Midbrain (tissue), 1 donor: ENCODE results near the gene AKT1S1.

Experiments used
- DNase-seq: peaks from one replicate; lab custom pipeline; 2025; lab: John Stamatoyannopoulos, UW

The AKT1S1 gene

DNA sequence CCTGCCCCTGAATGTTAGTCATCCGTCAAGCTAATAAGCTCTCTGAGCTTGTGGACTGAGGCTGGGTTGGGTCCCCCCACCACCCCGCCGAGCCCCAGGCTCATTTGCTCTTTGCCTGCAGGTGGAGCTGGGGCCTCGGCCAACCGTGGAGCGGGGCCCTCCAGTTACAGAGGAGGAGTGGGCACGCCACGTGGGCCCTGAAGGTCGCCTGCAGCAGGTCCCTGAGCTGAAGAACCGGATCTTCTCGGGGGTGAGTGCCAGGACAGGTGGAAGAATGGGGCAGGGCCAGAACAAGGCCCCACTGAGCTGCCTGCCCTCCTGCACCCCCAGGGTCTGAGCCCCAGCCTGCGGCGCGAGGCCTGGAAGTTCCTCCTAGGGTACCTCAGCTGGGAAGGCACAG lies 5.5 kb upstream of the AKT1S1 start:
- no peak for DNase-seq

DNA sequence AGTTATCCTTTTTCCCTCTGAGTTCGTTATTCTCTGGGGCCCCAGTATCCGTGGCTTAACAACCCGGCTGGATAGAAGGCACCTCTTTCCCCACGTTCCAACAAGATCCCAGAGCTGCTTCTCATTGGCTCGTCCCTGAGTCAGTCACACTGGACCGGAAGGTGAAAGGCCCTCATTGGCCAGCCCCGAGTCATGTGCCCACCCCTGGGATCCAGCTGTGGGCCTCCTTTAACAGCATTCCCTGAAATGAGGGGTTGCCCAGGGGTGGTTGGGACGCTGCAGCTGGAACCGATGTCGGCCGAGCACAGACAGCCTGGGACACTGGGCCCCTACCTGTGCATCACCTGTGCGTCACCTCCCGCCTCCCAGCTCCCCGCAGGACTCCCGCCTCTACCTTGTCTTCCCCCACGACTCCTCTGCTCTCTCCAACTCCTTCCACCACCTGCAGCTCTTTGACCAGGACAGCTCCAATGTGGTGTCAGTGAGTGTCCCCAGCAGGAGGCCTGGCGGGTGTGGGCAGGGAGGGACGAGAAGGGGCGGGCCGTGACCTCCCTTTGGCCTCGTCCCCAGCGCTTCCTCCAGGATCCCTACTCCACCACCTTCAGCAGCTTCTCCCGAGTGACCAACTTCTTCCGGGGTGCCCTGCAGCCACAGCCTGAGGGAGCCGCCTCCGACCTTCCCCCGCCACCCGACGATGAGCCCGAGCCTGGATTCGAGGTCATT lies 4.7 kb upstream of the AKT1S1 start:
- DNase-seq = no peak

DNA sequence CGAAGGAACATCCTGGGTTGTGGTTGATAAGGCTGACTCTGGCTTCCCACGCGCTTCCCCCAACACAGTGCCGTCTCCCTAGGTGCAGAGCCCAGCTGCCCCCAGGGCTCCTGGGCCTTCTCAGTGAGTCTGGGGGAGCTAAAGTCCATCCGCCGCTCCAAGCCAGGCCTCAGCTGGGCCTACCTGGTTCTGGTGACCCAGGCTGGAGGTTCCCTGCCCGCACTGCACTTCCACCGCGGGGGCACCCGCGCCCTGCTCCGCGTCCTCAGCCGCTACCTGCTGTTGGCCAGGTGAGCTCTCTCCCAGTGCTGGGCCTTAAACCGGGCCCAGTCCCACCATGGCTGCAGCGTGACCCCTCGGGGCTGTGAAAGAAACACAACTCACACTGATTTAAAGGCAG lies 4.0 kb upstream of the AKT1S1 start:
- no peak for DNase-seq

DNA sequence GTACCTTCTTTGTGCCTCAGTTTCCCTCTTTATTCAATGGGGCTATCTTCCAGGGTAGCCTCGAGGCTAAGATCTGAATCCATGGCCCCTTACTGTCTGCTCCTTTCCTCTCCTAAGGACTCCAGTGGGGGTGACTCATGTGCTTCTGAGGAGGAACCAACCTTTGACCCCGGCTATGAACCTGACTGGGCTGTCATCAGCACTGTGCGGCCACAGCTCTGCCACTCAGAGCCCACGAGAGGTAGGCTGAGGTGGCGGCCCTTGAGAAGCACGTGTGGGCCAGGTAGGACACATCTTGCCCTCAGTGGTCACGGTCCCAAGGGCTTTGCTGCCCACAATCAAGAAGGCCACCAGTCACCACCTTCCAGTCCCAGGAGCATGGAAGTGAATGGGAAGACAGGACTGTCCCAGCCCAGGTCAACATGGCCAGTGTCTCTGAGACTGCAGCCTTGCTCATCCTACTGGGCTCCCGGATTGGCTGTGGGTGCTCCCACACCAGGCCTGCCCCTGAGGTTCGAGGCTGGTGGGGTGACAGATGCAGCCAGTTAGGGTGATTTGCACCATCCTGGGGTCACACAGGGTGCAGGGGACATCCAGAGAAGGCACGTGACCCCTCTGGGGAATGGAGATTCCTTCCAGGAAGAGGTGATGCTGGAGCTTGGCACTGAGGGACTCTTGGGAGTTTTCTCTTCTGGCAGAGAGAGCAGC lies 3.2 kb upstream of the AKT1S1 start:
- no peak for DNase-seq

DNA sequence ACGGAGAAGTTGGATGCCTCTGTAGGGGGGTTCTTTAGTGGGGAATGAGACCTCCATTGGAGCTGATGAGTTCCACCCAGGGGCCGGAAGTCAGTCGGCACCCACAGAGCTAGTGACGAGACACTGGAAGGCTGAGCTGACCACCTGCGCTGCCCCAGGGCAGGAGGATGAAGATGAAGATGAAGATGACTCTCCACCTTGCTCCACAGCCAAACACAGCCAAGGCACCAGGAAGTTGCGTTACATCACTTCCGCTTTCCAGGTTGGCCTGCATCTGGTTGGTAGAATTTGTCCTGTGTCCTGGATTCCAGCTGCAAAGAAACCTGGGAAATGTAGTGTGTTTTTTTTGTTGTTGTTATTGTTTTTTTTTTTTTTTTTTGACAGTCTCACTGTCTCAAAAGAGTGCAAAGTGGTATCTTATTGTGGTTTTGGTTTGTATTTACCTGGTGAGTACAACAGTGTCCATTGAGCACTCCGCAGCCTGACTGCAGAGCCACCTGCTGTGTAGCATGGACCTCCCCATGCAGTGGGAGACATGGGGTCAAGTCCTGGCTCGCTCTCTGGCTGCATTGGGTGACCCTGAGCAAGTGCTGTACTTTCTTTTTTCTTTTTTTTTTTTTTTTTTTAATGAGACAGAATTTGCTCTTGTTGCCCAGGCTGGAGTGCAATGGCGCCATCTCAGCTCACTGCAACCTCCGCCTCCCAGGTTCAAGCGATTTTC lies 2.2 kb upstream of the AKT1S1 start:
- no peak for DNase-seq

DNA sequence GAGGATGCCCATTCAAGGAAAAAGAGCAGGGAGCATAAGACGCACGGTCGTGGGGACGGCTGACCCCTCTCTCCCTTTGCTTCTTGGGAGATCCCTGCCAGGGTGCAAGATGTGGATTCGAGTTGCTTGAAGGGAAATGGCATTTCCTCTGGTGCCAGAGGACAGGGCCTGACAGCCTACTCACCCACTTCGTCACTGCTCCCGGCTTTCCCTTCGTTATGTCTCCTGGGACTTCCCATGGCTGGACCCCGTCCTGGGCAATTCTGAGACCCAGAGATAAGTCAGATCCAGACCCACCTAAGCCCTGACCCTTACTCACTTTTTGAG lies 1.6 kb upstream of the AKT1S1 start:
- no peak for DNase-seq

DNA sequence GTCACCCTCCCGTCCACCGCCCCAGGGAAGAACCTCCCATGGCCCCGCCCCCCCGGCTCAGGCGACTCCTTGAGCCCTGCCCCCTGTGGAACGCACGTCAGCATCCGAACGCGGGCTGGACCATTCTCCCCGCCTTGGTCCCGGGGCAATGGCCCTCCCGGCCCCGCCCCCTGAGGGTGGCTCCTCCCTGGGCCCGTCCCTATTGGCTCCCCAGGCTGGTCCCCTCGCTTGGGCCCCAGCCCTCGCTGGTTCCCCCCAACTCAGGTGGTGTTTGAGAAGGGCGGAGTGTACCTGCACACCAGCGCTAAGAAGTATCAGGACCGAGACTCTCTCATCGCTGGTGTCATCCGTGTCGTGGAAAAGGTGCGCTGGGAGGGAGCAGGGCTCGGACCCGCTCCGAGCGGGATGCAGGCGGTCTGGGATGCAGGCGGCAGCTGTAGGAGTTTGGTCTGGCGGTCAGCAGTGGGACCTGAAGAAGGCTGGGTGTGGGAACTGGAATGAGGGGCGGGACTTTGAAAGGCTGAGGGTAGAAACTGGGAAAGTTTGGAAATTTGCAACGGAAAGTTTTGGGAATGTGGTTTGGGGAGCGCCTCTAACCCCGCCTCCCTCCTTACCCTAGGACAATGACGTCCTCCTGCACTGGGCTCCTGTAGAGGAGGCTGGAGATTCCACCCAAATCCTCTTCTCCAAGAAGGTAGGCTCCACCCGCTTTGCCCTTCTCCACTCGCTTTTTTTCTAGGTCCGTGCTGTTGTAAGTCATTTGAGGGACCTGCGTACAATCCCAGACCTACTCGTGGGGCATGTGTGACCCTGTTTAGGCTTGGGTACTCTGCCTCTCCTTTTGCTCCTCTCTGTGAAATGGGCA lies 956 bp upstream of the AKT1S1 start:
- peak; percentile 94 for DNase-seq

DNA sequence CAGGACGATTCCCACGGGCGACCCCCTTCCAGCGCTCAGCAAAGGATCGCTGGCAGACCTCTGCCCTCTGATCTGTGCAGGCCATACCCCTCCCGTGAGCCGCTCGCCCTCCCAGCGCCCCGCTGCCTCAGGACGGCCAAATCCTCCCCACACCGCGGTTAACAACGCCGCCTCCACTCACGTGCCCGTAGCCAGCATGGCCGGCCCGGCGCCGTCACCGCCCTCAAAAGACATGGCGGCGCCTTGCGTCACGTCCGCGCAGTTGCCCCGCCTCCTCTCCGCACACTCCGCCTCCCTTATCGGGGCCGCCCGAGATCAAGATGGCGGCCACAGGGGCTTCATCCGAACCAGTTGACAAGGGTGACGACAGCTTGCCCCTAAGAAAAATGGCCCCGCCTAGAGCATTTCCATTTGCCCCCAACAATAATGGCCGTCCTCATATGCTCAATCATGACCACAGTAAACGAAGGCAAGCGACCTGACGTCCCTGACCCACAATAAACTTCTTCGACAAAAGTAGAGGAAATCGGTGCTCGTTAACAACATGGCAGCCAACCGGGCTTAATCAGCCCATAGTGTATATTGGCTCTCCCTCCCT lies 634 bp downstream of the AKT1S1 start:
- peak; percentile 98 for DNase-seq

DNA sequence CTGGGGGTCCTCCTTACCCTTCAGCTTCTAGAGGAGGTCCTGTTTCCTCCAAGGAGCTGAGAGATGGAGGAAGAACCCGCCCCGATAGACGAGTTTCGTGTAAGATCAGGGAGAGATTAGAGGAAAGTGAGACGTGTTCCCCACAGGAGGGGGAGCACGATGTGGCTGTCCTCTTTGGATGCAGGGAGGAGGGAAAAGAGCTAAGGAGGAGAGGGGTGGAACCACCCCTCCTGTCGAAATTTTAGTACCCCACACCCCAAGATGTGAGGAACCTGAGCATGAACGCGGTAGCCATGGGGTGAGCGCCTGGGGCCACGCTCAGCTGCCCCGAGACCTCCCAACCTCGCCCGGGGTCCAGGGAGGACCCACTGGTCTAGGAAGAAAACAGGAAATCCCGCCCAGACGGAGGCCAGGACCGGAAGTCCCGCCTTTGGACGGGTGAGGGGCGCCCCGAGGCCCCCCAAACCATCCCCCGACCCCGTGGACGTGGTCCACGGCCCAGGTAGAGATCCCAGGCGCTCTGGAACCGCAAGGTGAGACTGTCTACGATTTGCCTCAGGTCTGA lies 1.2 kb downstream of the AKT1S1 start:
- peak; percentile 63 for DNase-seq

DNA sequence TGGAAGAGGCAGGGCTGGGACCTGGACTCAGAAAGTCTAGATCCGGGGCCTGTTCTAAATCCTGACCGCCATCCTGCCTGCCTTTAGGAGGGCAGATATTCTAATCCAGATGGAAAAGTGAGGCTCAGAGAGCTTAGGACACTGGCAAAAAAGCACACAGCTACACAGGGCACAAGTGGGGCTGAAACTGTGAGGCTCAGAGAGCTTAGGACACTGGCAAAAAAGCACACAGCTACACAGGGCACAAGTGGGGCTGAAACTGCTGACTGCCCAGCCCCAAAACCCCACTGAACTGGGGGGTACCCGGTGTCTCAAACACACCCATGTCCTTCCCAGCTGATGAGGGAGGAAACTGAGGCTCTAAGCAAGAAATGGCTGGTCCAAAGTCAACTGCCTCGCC lies 2.0 kb downstream of the AKT1S1 start:
- DNase-seq = no peak

DNA sequence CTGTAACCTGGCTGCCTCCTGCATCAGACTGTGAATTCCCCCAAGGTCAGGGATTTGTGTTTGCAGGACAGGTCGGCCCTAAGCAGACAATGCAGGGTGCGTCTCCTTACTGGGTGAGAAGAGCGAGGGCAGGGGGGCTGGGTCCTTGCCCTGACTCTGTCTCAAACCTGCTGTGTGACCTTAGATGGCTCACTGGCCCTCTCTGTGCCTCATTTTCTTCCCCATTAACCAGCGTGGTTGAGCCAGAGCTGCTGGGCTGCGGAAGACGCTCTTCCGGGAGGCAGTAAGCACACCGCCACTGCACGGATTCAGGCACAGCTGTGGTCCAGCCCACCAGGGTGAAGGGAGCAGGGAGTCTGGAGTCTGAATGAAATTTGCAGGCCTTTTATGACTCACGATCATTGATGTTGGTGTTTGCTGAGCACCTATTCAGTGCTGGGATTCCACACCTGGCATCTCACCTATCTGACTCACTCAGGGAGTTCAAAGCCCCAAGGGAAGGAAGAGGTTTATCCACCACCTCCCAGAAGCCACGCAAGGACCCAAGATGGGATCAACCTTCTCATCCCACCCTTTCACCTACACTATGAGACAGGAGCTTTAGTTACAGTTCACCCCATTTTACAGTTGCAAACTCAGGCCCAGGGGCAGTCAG lies 2.5 kb downstream of the AKT1S1 start:
- no peak for DNase-seq

DNA sequence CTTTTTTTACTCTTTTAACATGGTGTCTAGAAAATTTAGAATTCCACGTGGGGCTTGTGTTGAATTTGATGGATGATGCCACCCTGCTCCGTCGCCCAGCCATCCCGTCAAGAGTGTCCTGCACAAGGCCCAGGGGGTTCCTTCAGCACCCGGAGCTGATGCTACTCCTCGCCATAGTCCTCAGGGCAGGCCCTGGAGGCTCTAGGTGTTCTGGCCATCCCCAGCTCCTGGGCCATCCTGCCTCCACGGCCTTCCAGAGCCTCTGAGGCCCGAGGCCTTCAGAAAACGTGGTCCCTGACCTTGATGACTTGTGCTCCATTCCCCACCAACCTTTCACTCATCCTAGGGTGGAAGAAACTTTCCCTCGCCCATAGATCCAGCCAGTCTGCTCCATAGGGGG lies 3.3 kb downstream of the AKT1S1 start:
- DNase-seq = no peak

DNA sequence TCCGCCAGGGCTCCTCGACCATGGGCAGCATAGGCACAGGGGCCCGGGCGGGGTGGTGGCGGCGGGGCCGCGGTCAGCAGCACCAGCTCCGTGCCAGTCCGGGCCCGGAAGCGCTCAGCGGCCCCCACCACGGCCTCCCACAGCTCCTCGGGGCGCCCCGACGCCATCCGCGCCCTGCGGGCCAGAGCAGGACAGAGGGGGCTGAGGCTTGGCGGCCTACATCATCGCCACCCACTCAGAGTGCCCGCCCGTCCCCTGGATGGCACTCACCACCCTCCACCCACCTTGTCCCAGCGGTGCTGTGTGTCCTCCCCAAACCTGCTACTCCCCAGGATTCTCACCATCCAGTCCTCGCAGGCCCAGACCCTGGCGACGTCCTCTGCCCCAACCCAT lies 4.0 kb downstream of the AKT1S1 start:
- DNase-seq = no peak

DNA sequence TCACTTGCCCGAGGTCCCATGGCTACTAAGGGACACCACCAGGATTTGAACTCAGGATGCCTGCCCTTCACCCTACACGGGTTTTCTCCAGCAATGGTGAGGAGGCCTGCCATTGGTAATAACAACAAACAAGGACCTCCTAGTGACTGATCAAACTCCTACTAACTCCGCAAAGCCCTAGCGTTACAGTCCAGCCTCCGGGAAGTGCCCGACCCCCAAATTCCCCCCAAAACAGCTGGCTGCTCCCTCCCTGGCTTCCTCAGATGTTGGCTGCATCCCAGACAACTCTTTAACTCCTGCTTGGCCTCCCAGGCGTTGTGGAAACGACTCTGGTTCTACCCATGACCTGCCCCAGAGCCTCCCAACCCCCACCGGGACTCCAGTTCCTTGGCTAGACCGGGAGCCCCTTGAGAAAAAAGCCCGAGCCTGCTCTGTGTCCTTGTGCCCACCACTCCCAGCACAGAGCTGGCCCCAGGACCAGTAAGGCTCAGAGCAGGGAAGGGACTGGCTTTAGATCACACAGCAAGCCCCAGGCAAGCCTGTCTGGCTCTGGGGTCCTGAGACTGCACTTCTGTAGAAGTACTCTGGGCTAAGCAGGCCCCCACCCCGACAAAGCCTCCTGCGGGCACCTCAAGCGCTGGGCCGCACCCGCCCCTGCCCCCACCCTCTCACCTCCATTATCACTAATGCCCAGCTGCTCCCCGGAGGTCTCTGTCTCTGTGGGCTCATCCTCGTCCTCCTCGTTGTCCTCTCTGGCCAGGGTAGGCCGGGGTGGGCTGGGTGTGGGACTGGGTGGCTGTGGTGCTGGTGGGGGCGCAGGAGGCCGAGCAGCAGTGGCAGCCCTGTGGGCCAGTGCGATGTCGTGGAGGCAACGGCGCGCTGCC lies 4.7 kb downstream of the AKT1S1 start:
- no peak for DNase-seq

DNA sequence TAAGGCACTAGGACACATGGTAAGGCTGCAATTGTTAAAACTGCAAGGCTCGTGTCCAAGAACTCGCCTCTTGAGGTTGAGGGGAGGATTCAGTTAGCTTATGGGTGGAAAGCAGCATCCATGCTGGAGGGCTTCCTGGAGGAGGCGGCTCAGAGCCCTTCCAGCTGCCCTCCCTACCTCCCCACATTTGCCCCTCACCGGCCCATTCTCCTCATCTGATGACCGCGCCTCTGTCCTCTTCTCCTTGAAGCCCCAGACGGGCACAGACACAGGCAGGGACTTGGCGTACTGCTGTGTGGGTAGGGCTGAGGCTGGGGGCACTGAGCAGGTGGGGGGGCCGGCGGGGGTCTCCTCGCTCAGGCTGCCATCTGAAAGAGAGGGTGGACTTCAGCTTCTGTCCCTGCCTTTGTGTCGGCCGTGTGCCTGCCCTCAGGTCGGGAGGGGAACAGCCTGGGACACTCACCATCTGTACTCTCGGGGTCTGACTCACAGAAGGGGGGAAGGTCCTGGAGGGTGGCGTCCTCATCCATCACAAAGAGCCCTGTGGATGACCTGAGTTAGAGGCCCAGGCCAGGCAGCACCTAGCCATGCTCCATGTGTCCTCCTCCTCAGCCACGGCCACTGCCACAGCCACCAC lies 5.7 kb downstream of the AKT1S1 start:
- DNase-seq = no peak

DNA sequence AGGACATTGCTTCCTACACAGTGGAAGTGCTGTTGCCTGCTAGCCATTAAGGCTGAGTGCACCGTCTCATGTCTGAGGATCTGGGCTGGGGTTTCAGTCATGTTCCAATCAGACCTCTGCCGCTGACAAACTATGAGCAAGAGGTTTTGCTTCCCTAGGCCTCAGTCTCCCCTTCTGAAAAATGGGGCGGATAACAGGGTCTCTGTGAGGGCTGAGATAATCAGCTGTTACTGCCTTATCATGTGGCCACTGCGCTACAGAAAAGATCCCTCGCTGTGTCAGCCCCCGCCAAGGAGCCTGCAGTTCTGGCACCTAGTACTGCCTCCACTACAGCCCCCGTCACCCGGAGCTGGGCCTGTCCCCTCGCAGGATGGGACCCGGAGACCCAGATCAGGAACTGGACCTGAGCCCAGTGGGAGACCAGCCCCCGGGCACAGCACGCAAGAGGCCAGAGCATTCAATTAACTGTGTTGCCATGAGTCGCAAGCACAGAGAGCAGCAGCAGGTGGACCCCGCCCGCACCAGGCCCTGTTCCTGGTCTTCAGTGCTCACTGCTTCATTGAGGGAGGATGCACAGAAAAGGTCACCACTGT lies 6.8 kb downstream of the AKT1S1 start:
- DNase-seq = no peak

DNA sequence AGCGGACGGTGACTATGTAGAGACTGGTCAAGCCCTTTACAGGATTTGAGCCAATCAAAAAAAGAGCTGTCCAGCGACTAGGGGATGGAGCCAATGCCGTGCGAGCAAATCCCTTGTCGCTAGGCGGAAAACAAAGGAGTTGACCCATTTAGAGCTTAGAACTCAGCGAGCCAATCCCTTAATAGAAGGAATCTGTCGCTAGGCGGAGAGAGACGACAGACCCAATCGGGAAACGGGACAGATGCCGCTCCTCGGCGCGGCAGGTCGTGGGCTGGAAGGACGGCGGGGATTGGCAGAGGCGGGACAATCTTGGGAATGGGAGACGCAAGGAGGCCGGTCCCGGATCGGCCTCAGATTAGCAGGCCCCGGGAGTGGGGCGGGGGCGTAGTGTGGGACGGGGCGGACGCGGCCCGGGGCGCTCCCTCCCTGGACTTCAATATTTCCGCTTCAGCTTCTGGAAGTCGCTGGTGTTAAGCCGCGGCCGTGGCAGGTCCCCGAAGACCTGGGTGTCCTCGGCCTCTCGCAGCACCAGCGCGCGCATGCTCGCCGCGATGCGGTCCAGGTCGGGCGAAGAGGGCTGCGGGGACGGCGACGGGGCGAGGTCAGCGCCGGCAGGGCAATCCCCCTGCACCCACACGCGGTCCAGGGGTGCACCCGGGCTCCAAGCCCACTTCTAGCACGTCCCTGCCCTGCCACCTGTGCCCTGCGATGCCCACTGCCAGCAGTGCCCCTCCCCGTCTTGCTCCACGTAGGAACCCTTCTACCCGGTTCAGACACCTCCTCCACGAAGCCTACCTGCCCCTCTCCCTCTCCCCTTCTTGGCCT lies 7.5 kb downstream of the AKT1S1 start:
- peak; percentile 100 for DNase-seq

DNA sequence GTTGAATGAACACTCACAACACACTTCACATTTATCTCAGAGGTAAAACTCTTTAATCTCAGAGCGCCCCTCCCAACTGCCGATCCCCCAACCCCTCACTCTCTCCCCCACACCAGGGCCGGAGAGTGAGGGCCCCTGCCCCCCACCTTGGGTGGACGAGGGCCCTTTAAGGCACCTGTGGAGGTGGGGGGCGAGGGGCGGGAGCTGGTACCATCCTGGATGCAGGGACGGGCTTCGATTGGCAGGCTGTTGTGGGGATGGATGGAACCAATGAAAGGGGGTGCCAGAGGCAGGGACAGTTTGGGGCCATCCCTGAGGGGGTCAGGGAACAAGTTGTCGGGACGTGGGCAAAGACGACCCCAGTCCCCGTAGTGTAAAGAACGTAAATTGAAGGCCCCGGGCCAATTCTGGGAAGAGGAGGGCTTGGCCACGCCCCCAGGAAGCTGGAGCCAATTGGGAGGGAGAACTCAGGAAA lies 8.1 kb downstream of the AKT1S1 start:
- no peak for DNase-seq
